DND-41 (cell line): ENCODE results near the gene VAV3.

Experiments
- ATAC-seq: fragments of 200-7000 bp; cut with Tn5 transposase; 3 replicates; pipeline ENCODE4 v1.9.1; 2021; ENCODE audit warnings: low read depth; ENCODE audit not compliant: insufficient read depth
- DNase-seq: peaks from one replicate; pipeline ENCODE4 v3.0.0-alpha.2; 2020
- H2AFZ ChIP-seq: 2 replicates; pipeline ENCODE4 v1.6.0; 2012; ENCODE audit warnings: low read depth, low read length
- H3K27ac ChIP-seq: 2 replicates; pipeline ENCODE4 v1.5.1; 2012; ENCODE audit warnings: low read length, inconsistent platforms
- H3K27me3 ChIP-seq: fragments of 200-600 bp; sonication (generic); 2 replicates; pipeline ENCODE4 v1.6.0; 2012; ENCODE audit warnings: low read length, mild to moderate bottlenecking, inconsistent platforms; ENCODE audit not compliant: insufficient read depth, poor library complexity
- H3K36me3 ChIP-seq: 2 replicates; pipeline ENCODE4 v1.5.1; 2012; ENCODE audit warnings: low read length, inconsistent platforms; ENCODE audit not compliant: insufficient read depth
- H3K4me1 ChIP-seq: 2 replicates; pipeline ENCODE4 v1.5.1; 2012; ENCODE audit warnings: mild to moderate bottlenecking, low read length; ENCODE audit not compliant: insufficient read depth
- H3K4me2 ChIP-seq: 2 replicates; pipeline ENCODE4 v1.6.0; 2012; ENCODE audit warnings: mild to moderate bottlenecking, moderate library complexity, low read length, inconsistent platforms; ENCODE audit not compliant: insufficient read depth
- H3K4me3 ChIP-seq, 2 experiments: fragments of 200-600 bp in 1 of 2; shearing (Covaris generic) in 1 of 2; 2 replicates each; pipeline ENCODE4 v1.5.1; 2012 to 2016; ENCODE audit warnings: inconsistent platforms in 2 of 2, low read length in 2 of 2, mild to moderate bottlenecking in 2 of 2, low read depth in 1 of 2, moderate library complexity in 1 of 2
- H3K79me2 ChIP-seq: 2 replicates; pipeline ENCODE4 v1.6.0; 2012; ENCODE audit warnings: low read length, inconsistent platforms; ENCODE audit not compliant: insufficient read depth
- H3K9ac ChIP-seq: 2 replicates; pipeline ENCODE4 v1.6.0; 2012; ENCODE audit warnings: low read depth, mild to moderate bottlenecking, inconsistent platforms, low read length, moderate library complexity
- H3K9me3 ChIP-seq: 2 replicates; pipeline ENCODE4 v1.5.1; 2012; ENCODE audit warnings: low read length, moderate library complexity, mild to moderate bottlenecking, inconsistent platforms; ENCODE audit not compliant: insufficient read depth, severe bottlenecking
- H4K20me1 ChIP-seq: 2 replicates; pipeline ENCODE4 v1.6.0; 2012; ENCODE audit warnings: low read length; ENCODE audit not compliant: insufficient read depth
- EZH2 ChIP-seq: IDR thresholded peaks from 3 replicates; pipeline ENCODE4 v1.6.1; 2012; ENCODE audit warnings: borderline replicate concordance, low read depth, mild to moderate bottlenecking, moderate library complexity, low read length, inconsistent platforms; ENCODE audit not compliant: severe bottlenecking
- TF ChIP-seq, protein P1 (sequence below): IDR thresholded peaks from 2 replicates; pipeline ENCODE4 v1.5.1; 2012; ENCODE audit warnings: borderline replicate concordance, low read length, moderate library complexity, mild to moderate bottlenecking; ENCODE audit not compliant: poor library complexity, severe bottlenecking; ENCODE audit errors: extremely low read depth

Gene VAV3

DNA sequence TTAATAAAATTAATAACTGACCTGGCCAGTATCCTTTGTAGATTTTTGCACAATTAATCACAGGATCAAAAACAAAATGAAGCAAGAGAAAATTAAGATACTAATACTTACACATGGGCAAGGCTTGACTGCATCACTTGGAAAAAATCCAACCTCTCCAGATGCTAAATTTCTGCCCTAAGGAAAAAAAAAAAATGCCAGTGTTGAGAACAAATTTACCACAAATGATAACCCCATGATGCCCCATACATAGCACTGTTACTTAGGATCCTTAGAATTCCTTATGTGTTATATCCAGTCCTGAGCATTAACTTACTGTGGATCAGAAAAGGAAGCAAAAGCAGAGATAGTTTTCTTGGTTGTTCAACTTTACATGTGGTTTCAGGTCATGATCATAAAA lies 347.5 kb downstream of the VAV3 start:
- Histone ChIP-seq H3K4me2 (no peak overlapping the region), H3K9me3 (peaks cover 18% of the 10 kb centered on the region), H3K36me3 (peaks cover 38% of the 10 kb centered on the region), H3K4me1 (no peaks in the 10 kb centered on the region), H3K4me3 (no peak overlapping the region), H4K20me1 (no peaks in the 10 kb centered on the region), H2AFZ (no peak overlapping the region), H3K9ac (no peak overlapping the region), H3K27ac (no peak overlapping the region), H3K79me2 (no peaks in the 10 kb centered on the region), H3K27me3 (no peaks in the 10 kb centered on the region)
- TF ChIP-seq, protein P1, sequence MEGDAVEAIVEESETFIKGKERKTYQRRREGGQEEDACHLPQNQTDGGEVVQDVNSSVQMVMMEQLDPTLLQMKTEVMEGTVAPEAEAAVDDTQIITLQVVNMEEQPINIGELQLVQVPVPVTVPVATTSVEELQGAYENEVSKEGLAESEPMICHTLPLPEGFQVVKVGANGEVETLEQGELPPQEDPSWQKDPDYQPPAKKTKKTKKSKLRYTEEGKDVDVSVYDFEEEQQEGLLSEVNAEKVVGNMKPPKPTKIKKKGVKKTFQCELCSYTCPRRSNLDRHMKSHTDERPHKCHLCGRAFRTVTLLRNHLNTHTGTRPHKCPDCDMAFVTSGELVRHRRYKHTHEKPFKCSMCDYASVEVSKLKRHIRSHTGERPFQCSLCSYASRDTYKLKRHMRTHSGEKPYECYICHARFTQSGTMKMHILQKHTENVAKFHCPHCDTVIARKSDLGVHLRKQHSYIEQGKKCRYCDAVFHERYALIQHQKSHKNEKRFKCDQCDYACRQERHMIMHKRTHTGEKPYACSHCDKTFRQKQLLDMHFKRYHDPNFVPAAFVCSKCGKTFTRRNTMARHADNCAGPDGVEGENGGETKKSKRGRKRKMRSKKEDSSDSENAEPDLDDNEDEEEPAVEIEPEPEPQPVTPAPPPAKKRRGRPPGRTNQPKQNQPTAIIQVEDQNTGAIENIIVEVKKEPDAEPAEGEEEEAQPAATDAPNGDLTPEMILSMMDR: no peak
- TF ChIP-seq EZH2: no peak
- no peak for ATAC-seq
- no peak for DNase-seq

GRCh38 chr1:107609808-107610207 lies 355.2 kb downstream of the VAV3 start:
- Histone ChIP-seq H3K9ac (no peak overlapping the region), H3K4me3 (no peak overlapping the region), H3K36me3 (peaks cover 24% of the 10 kb centered on the region), H3K4me2 (no peak overlapping the region), H3K9me3 (peaks cover 13% of the 10 kb centered on the region), H3K79me2 (no peaks in the 10 kb centered on the region), H2AFZ (no peak overlapping the region), H3K27me3 (no peaks in the 10 kb centered on the region), H3K27ac (no peak overlapping the region), H3K4me1 (peaks cover 16% of the 10 kb centered on the region), H4K20me1 (no peaks in the 10 kb centered on the region)
- no peak for DNase-seq
- TF ChIP-seq EZH2: no peak
- TF ChIP-seq, protein P1: no peak
- no peak for ATAC-seq

- Histone ChIP-seq H4K20me1 (no peaks in the 10 kb centered on the region), H2AFZ (no peak overlapping the region), H3K36me3 (peaks cover 30% of the 10 kb centered on the region), H3K9me3 (no peaks in the 10 kb centered on the region), H3K27me3 (no peaks in the 10 kb centered on the region), H3K4me3 (no peak overlapping the region), H3K9ac (no peak overlapping the region), H3K27ac (no peak overlapping the region; the same call in 1 of the 2 replicates), H3K4me2 (no peak overlapping the region), H3K4me1 (peaks cover 21% of the 10 kb centered on the region), H3K79me2 (no peaks in the 10 kb centered on the region)
- ATAC-seq (peak; percentile 60; the same call in 1 of the 3 replicates), DNase-seq (no peak)
- TF ChIP-seq, protein P1: no peak
- TF ChIP-seq EZH2: no peak
These were observed 360.2 kb downstream of the VAV3 start for GRCh38 chr1:107604825-107605224.

GRCh38 chr1:107600607-107601160 lies 364.3 kb downstream of the VAV3 start:
- H3K9ac ChIP-seq: no peak overlapping the region
- no peak overlapping the region for H3K4me3 ChIP-seq
- no peak overlapping the region for H3K4me2 ChIP-seq
- ATAC-seq: no peak
- H4K20me1 ChIP-seq: no peaks in the 10 kb centered on the region
- H3K36me3 ChIP-seq: peaks cover 48% of the 10 kb centered on the region
- no peak overlapping the region for H2AFZ ChIP-seq
- no peaks in the 10 kb centered on the region for H3K27me3 ChIP-seq
- H3K9me3 ChIP-seq: no peaks in the 10 kb centered on the region
- peaks cover 13% of the 10 kb centered on the region for H3K4me1 ChIP-seq
- no peak for DNase-seq
- H3K79me2 ChIP-seq: no peaks in the 10 kb centered on the region
- TF ChIP-seq, protein P1: no peak
- TF ChIP-seq EZH2: no peak
- H3K27ac ChIP-seq: no peak overlapping the region
